Activated CD4-positive, alpha-beta T cell treated with anti-CD3 and anti-CD28 coated beads, Interleukin-2, amount 10 ng/mL, durations not matched to agents 24 days and 14 days (primary cell): ENCODE results near the gene RPTOR. TPM values are rescaled to one million over a fixed set of nuclear protein-coding genes. Genes with fewer than 3 reads are reported as not detected.

ENCODE experiments used
- DNase-seq: peaks from one replicate; pipeline ENCODE4 v3.0.0; 2022
- H3K27ac Mint-ChIP-seq: one replicate; pipeline ENCODE4 v1.8.0; 2022; ENCODE audit warnings: mild to moderate bottlenecking, mixed read lengths
- H3K27me3 Mint-ChIP-seq: one replicate; pipeline ENCODE4 v1.8.0; 2022; ENCODE audit warnings: mixed read lengths
- H3K36me3 Mint-ChIP-seq: one replicate; pipeline ENCODE4 v1.8.0; 2022; ENCODE audit warnings: low read depth, mild to moderate bottlenecking, mixed read lengths
- H3K4me1 Mint-ChIP-seq: one replicate; pipeline ENCODE4 v1.8.0; 2021; ENCODE audit warnings: mixed read lengths
- H3K4me3 Mint-ChIP-seq: one replicate; pipeline ENCODE4 v1.8.0; 2022; ENCODE audit warnings: mild to moderate bottlenecking, moderate library complexity, mixed read lengths
- H3K9me3 Mint-ChIP-seq: one replicate; pipeline ENCODE4 v1.8.0; 2021; ENCODE audit warnings: mixed read lengths
- intact Hi-C: fragments of 100-400 bp; cut with micrococcal nuclease; formaldehyde crosslinking; loops from one replicate; pipeline ENCODE4 v1.15.1; 2023
- total RNA-seq: library from RNA; stranded (reverse); gene quantifications from 2 replicates; pipeline ENCODE4 v1.2.3, GENCODE V29; 2022

Gene RPTOR
- total RNA-seq, 1 donor from 2014 or later, result 67.2 TPM

GRCh38 chr17:80835816-80836657 is 291.4 kb downstream of the RPTOR start:
- peak overlapping the region; percentile 78 for H3K27ac Mint-ChIP-seq
- H3K27me3 Mint-ChIP-seq, result no peaks in the 10 kb centered on the region
- H3K9me3 Mint-ChIP-seq, result peaks cover 4% of the 10 kb centered on the region
- H3K4me3 Mint-ChIP-seq, result no peak overlapping the region
- intact Hi-C loops, result loop anchor here (10.0 kb wide), 1 partner anchor 241 kb away; no protein-coding TSS in a partner anchor
- DNase-seq, result no peak
- peaks cover 45% of the 10 kb centered on the region for H3K4me1 Mint-ChIP-seq
- peaks cover 38% of the 10 kb centered on the region for H3K36me3 Mint-ChIP-seq

GRCh38 chr17:80836658-80836965 is 292.0 kb downstream of the RPTOR start:
- DNase-seq, result no peak
- no peak overlapping the region for H3K4me3 Mint-ChIP-seq
- intact Hi-C loops, result loop anchor here (10.0 kb wide), 1 partner anchor 242 kb away; no protein-coding TSS in a partner anchor
- H3K9me3 Mint-ChIP-seq, result peaks cover 3% of the 10 kb centered on the region
- no peaks in the 10 kb centered on the region for H3K27me3 Mint-ChIP-seq
- H3K36me3 Mint-ChIP-seq, result peaks cover 35% of the 10 kb centered on the region
- H3K27ac Mint-ChIP-seq, result no peak overlapping the region
- peaks cover 39% of the 10 kb centered on the region for H3K4me1 Mint-ChIP-seq

GRCh38 chr17:80836971-80837481 is 292.4 kb downstream of the RPTOR start:
- no peaks in the 10 kb centered on the region for H3K27me3 Mint-ChIP-seq
- H3K9me3 Mint-ChIP-seq, result no peaks in the 10 kb centered on the region
- H3K36me3 Mint-ChIP-seq, result peaks cover 32% of the 10 kb centered on the region
- intact Hi-C loops, result loop anchor here (10.0 kb wide), 1 partner anchor 242 kb away; no protein-coding TSS in a partner anchor
- no peak for DNase-seq
- H3K4me1 Mint-ChIP-seq, result peaks cover 35% of the 10 kb centered on the region
- peak overlapping the region; percentile 37 for H3K27ac Mint-ChIP-seq
- no peak overlapping the region for H3K4me3 Mint-ChIP-seq

- H3K27me3 Mint-ChIP-seq, result no peaks in the 10 kb centered on the region
- H3K4me3 Mint-ChIP-seq, result no peak overlapping the region
- H3K27ac Mint-ChIP-seq, result peak overlapping the region; percentile 25
- H3K9me3 Mint-ChIP-seq, result no peaks in the 10 kb centered on the region
- intact Hi-C loops, result loop anchor here (10.0 kb wide), 1 partner anchor 243 kb away; no protein-coding TSS in a partner anchor
- peaks cover 37% of the 10 kb centered on the region for H3K36me3 Mint-ChIP-seq
- H3K4me1 Mint-ChIP-seq, result peaks cover 29% of the 10 kb centered on the region
- DNase-seq, result no peak
These were observed 293.1 kb downstream of the RPTOR start for GRCh38 chr17:80837711-80838110.

- Mint-ChIP-seq H3K4me3 (no peak overlapping the region), H3K4me1 (peaks cover 26% of the 10 kb centered on the region), H3K27me3 (no peaks in the 10 kb centered on the region), H3K36me3 (peaks cover 36% of the 10 kb centered on the region), H3K9me3 (no peaks in the 10 kb centered on the region), H3K27ac (peak overlapping the region; percentile 20)
- DNase-seq, result no peak
- intact Hi-C loops, result loop anchor here (10.0 kb wide), 1 partner anchor 244 kb away; no protein-coding TSS in a partner anchor
These were observed 293.8 kb downstream of the RPTOR start for GRCh38 chr17:80838311-80839025.

GRCh38 chr17:80839026-80839345 is 294.3 kb downstream of the RPTOR start:
- intact Hi-C loops, result loop anchor here (10.0 kb wide), 1 partner anchor 244 kb away; no protein-coding TSS in a partner anchor
- H3K9me3 Mint-ChIP-seq, result no peaks in the 10 kb centered on the region
- H3K4me1 Mint-ChIP-seq, result peaks cover 25% of the 10 kb centered on the region
- DNase-seq, result no peak
- H3K27ac Mint-ChIP-seq, result peak overlapping the region; percentile 20
- no peaks in the 10 kb centered on the region for H3K27me3 Mint-ChIP-seq
- no peak overlapping the region for H3K4me3 Mint-ChIP-seq
- peaks cover 35% of the 10 kb centered on the region for H3K36me3 Mint-ChIP-seq

GRCh38 chr17:80839511-80839941 is 294.9 kb downstream of the RPTOR start:
- H3K9me3 Mint-ChIP-seq, result no peaks in the 10 kb centered on the region

GRCh38 chr17:80839970-80840369 is 295.3 kb downstream of the RPTOR start:
- Mint-ChIP-seq H3K9me3 (no peaks in the 10 kb centered on the region), H3K27ac (no peak overlapping the region), H3K4me1 (peaks cover 19% of the 10 kb centered on the region), H3K4me3 (no peak overlapping the region), H3K27me3 (no peaks in the 10 kb centered on the region), H3K36me3 (peaks cover 33% of the 10 kb centered on the region)
- no peak for DNase-seq
- intact Hi-C loops, result loop anchor here (10.0 kb wide), 1 partner anchor 245 kb away; no protein-coding TSS in a partner anchor

More at GRCh38 chr17:80839511-80839941, 294.9 kb downstream of the RPTOR start:
- Mint-ChIP-seq H3K36me3 (peaks cover 33% of the 10 kb centered on the region), H3K4me3 (no peak overlapping the region), H3K4me1 (peaks cover 22% of the 10 kb centered on the region), H3K27me3 (no peaks in the 10 kb centered on the region), H3K27ac (no peak overlapping the region)
- no peak for DNase-seq
- intact Hi-C loops, result loop anchor here (10.0 kb wide), 1 partner anchor 245 kb away; no protein-coding TSS in a partner anchor

GRCh38 chr17:80842456-80843013 is 297.9 kb downstream of the RPTOR start:
- Mint-ChIP-seq H3K4me1 (peaks cover 25% of the 10 kb centered on the region), H3K36me3 (peaks cover 43% of the 10 kb centered on the region), H3K27ac (peak overlapping the region; percentile 45), H3K27me3 (no peaks in the 10 kb centered on the region), H3K9me3 (no peaks in the 10 kb centered on the region), H3K4me3 (no peak overlapping the region)
- DNase-seq, result no peak
- intact Hi-C loops, result no loop called here

- Mint-ChIP-seq H3K4me3 (no peak overlapping the region), H3K4me1 (peaks cover 37% of the 10 kb centered on the region), H3K27ac (no peak overlapping the region), H3K9me3 (no peaks in the 10 kb centered on the region), H3K27me3 (no peaks in the 10 kb centered on the region), H3K36me3 (peaks cover 43% of the 10 kb centered on the region)
- intact Hi-C loops, result no loop called here
- DNase-seq, result no peak
These were observed 299.1 kb downstream of the RPTOR start for GRCh38 chr17:80843741-80844156.

GRCh38 chr17:80844418-80844990 is 299.9 kb downstream of the RPTOR start:
- H3K36me3 Mint-ChIP-seq, result peaks cover 42% of the 10 kb centered on the region
- H3K4me1 Mint-ChIP-seq, result peaks cover 43% of the 10 kb centered on the region
- no peaks in the 10 kb centered on the region for H3K9me3 Mint-ChIP-seq
- DNase-seq, result no peak
- H3K4me3 Mint-ChIP-seq, result no peak overlapping the region
- H3K27ac Mint-ChIP-seq, result no peak overlapping the region
- intact Hi-C loops, result no loop called here
- H3K27me3 Mint-ChIP-seq, result no peaks in the 10 kb centered on the region

GRCh38 chr17:80845069-80845862 is 300.6 kb downstream of the RPTOR start:
- Mint-ChIP-seq H3K27ac (peak overlapping the region; percentile 82), H3K4me1 (peaks cover 46% of the 10 kb centered on the region), H3K36me3 (peaks cover 48% of the 10 kb centered on the region), H3K27me3 (no peaks in the 10 kb centered on the region), H3K9me3 (no peaks in the 10 kb centered on the region), H3K4me3 (no peak overlapping the region)
- DNase-seq, result no peak
- intact Hi-C loops, result no loop called here
